Fibroblast of lung (primary cell): ENCODE data around the gene GPRIN3. TPM values are rescaled to one million over a fixed set of nuclear protein-coding genes. Genes with fewer than 3 reads are reported as not detected.

Experiments
- DNase-seq, 2 donors: peaks; one replicate each; pipeline versions ENCODE4 v3.0.0 to v3.0.0-alpha.2; 2010; ENCODE audit warnings: low read depth in 2 of 2
- H2AFZ ChIP-seq: 2 replicates; pipeline ENCODE4 v1.5.1; 2012; ENCODE audit warnings: low read length, control low read depth, inconsistent platforms
- H3K27ac ChIP-seq: 2 replicates; pipeline ENCODE4 v1.5.1; 2011; ENCODE audit warnings: low read length, control low read depth; ENCODE audit not compliant: insufficient read depth
- H3K27me3 ChIP-seq: 2 replicates; pipeline ENCODE4 v1.5.1; 2011; ENCODE audit warnings: mild to moderate bottlenecking, low read length; ENCODE audit not compliant: control insufficient read depth, insufficient read depth
- H3K36me3 ChIP-seq: 2 replicates; pipeline ENCODE4 v1.5.1; 2011; ENCODE audit warnings: low read length; ENCODE audit not compliant: control insufficient read depth, insufficient read depth
- H3K4me1 ChIP-seq: 2 replicates; pipeline ENCODE4 v1.5.1; 2011; ENCODE audit warnings: low read length; ENCODE audit not compliant: control insufficient read depth, insufficient read depth; ENCODE audit errors: extremely low read depth
- H3K4me2 ChIP-seq: 2 replicates; pipeline ENCODE4 v1.5.1; 2011; ENCODE audit warnings: low read length, control low read depth; ENCODE audit not compliant: insufficient read depth; ENCODE audit errors: extremely low read depth
- H3K4me3 ChIP-seq, 4 experiments: fragments of 200-600 bp in 1 of 4; sonication (generic) in 1 of 4; replicated peaks in 1 of 4; 2 replicates each; pipeline ENCODE4 v1.5.1; 2011 to 2016; ENCODE audit warnings: low read length in 4 of 4, low read depth in 3 of 4, mild to moderate bottlenecking in 3 of 4, control low read depth in 2 of 4, inconsistent platforms in 1 of 4, mixed read lengths in 1 of 4; ENCODE audit not compliant: insufficient read depth in 1 of 4; ENCODE audit errors: control extremely low read depth in 1 of 4
- H3K79me2 ChIP-seq: 2 replicates; pipeline ENCODE4 v1.5.1; 2012; ENCODE audit warnings: mild to moderate bottlenecking, low read length, inconsistent platforms; ENCODE audit not compliant: control insufficient read depth, insufficient read depth
- H3K9ac ChIP-seq: 2 replicates; pipeline ENCODE4 v1.5.1; 2011; ENCODE audit warnings: mild to moderate bottlenecking, low read length, control low read depth; ENCODE audit not compliant: insufficient read depth
- H3K9me3 ChIP-seq: 2 replicates; pipeline ENCODE4 v1.5.1; 2012; ENCODE audit warnings: low read depth, low read length; ENCODE audit not compliant: control insufficient read depth, insufficient read depth
- H4K20me1 ChIP-seq: 2 replicates; pipeline ENCODE4 v1.5.1; 2011; ENCODE audit warnings: low read length; ENCODE audit not compliant: control insufficient read depth, insufficient read depth; ENCODE audit errors: extremely low read depth
- EZH2 ChIP-seq: IDR thresholded peaks from 2 replicates; pipeline ENCODE4 v1.5.1; 2012; ENCODE audit warnings: low read length, control low read depth, mild to moderate bottlenecking; ENCODE audit errors: missing control alignments
- polyA plus RNA-seq, 2 donors: library from polyadenylated mRNA; depleted of rRNA in 1 of 2; stranded (reverse) in 1 of 2; unstranded in 1 of 2; fragments of >200 nt; gene quantifications; 2 replicates each; pipeline ENCODE4 v1.2.1, GENCODE V29; 2011 to 2012; ENCODE audit warnings: missing spikeins in 1 of 2
- total RNA-seq: library from RNA; depleted of rRNA; stranded (reverse); fragments of >200 nt; gene quantifications from 2 replicates; pipeline ENCODE4 v1.2.1, GENCODE V29; 2014
- TF ChIP-seq, protein P1 (sequence below), 2 donors: IDR thresholded peaks in 1 of 2; conservative IDR thresholded peaks in 1 of 2; 1 replicate in 1 of 2; 2 replicates in 1 of 2; pipeline ENCODE4 v1.5.1; 2011 to 2012; ENCODE audit warnings: low read length in 2 of 2, control low read depth in 1 of 2, inconsistent platforms in 1 of 2, low read depth in 1 of 2, mild to moderate bottlenecking in 1 of 2

The GPRIN3 gene
- total and polyA plus RNA-seq, 2 donors (not counting 1 experiment from before 2014, with no cell fraction given), result under 0.01 to 0.01 TPM

DNA sequence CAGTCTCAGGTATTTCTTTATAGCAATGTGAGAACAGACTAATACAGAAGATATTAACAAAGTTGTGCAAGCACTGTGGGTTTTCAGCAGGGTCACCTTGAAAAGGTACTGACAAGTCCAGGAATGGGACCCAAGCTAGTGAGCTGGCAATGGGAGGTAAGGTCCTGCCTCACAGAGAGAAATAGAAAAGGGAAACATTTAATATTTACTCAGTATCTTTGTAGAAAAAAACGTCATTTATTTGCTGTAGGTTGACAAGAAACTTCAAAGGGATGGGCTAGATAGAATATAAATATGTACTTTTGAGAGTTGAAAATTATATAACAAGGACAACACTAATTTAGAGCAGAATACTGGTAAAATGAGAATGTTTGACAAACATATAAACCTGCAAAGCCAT lies 89.0 kb downstream of the GPRIN3 start:
- Histone ChIP-seq H3K9me3 (no peaks in the 10 kb centered on the region), H3K9ac (no peak overlapping the region), H4K20me1 (no peaks in the 10 kb centered on the region), H3K79me2 (no peaks in the 10 kb centered on the region), H3K4me1 (no peaks in the 10 kb centered on the region), H3K4me3 (no peak overlapping the region), H3K27me3 (no peaks in the 10 kb centered on the region), H3K36me3 (no peaks in the 10 kb centered on the region), H3K27ac (no peak overlapping the region), H3K4me2 (no peak overlapping the region), H2AFZ (no peak overlapping the region)
- TF ChIP-seq, protein P1, sequence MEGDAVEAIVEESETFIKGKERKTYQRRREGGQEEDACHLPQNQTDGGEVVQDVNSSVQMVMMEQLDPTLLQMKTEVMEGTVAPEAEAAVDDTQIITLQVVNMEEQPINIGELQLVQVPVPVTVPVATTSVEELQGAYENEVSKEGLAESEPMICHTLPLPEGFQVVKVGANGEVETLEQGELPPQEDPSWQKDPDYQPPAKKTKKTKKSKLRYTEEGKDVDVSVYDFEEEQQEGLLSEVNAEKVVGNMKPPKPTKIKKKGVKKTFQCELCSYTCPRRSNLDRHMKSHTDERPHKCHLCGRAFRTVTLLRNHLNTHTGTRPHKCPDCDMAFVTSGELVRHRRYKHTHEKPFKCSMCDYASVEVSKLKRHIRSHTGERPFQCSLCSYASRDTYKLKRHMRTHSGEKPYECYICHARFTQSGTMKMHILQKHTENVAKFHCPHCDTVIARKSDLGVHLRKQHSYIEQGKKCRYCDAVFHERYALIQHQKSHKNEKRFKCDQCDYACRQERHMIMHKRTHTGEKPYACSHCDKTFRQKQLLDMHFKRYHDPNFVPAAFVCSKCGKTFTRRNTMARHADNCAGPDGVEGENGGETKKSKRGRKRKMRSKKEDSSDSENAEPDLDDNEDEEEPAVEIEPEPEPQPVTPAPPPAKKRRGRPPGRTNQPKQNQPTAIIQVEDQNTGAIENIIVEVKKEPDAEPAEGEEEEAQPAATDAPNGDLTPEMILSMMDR (conservative IDR thresholded peaks at IDR 0.05 in 1 of 2, IDR thresholded peaks at IDR 0.05 in 1 of 2; ENCODE audit: low read depth in 1 of 2, low read length in 2 of 2), result no peak
- no peak for TF ChIP-seq EZH2
- no peak for DNase-seq

GRCh38 chr4:89217604-89218003 lies 90.0 kb downstream of the GPRIN3 start:
- no peak overlapping the region for H2AFZ ChIP-seq
- no peak overlapping the region for H3K4me2 ChIP-seq
- no peak overlapping the region for H3K4me3 ChIP-seq
- H3K27ac ChIP-seq, result no peak overlapping the region
- H3K4me1 ChIP-seq, result no peaks in the 10 kb centered on the region
- no peaks in the 10 kb centered on the region for H3K36me3 ChIP-seq
- no peaks in the 10 kb centered on the region for H3K27me3 ChIP-seq
- DNase-seq, result no peak
- H3K79me2 ChIP-seq, result no peaks in the 10 kb centered on the region
- no peaks in the 10 kb centered on the region for H3K9me3 ChIP-seq
- no peak overlapping the region for H3K9ac ChIP-seq
- H4K20me1 ChIP-seq, result no peaks in the 10 kb centered on the region
- TF ChIP-seq EZH2, result no peak
- TF ChIP-seq, protein P1 (conservative IDR thresholded peaks at IDR 0.05 in 1 of 2, IDR thresholded peaks at IDR 0.05 in 1 of 2; ENCODE audit: low read depth in 1 of 2, low read length in 2 of 2), result no peak

- H3K4me3 ChIP-seq, result no peak overlapping the region
- TF ChIP-seq EZH2, result no peak
- TF ChIP-seq, protein P1 (conservative IDR thresholded peaks at IDR 0.05 in 1 of 2, IDR thresholded peaks at IDR 0.05 in 1 of 2; ENCODE audit: low read depth in 1 of 2, low read length in 2 of 2), result no peak
- no peak overlapping the region for H3K4me2 ChIP-seq
- H3K36me3 ChIP-seq, result no peaks in the 10 kb centered on the region
- no peaks in the 10 kb centered on the region for H3K79me2 ChIP-seq
- no peak overlapping the region for H3K9ac ChIP-seq
- no peaks in the 10 kb centered on the region for H3K27me3 ChIP-seq
- no peak overlapping the region for H3K27ac ChIP-seq
- no peak overlapping the region for H2AFZ ChIP-seq
- no peaks in the 10 kb centered on the region for H3K4me1 ChIP-seq
- H3K9me3 ChIP-seq, result no peaks in the 10 kb centered on the region
- H4K20me1 ChIP-seq, result no peaks in the 10 kb centered on the region
- no peak for DNase-seq
Measured at GRCh38 chr4:89216866-89217265, 90.7 kb downstream of the GPRIN3 start.
